ENCODE measurements around the gene DDRGK1. TPM values are rescaled to one million over a fixed set of nuclear protein-coding genes. Genes with fewer than 3 reads are reported as not detected.
"Not testable (repeated sequence)": the region's sequence is repeated elsewhere in the genome, so short reads cannot be mapped to it uniquely, and the experiment has no call there.

Gene DDRGK1
- total and polyA plus RNA-seq, 4 donors, result 16.8 to 72.4 (median 48.5) TPM

GRCh38 chr20:3188823-3189413, 15.6 kb downstream of the DDRGK1 start:
- no peak for DNase-seq (ENCODE audit: low spot score)
- Histone ChIP-seq H3K9ac (ENCODE audit: low read depth in 1 of 2, low read length in 2 of 2) (no peak overlapping the region), H3K4me3 (ENCODE audit: low read depth in 1 of 3, low read length in 3 of 3) (no peak overlapping the region), H3K27ac (ENCODE audit: low read depth in 1 of 2, low read length in 2 of 2) (no peak overlapping the region), H3K9me3 (ENCODE audit: control insufficient read depth in 4 of 4, low read length in 3 of 4) (no peaks in the 10 kb centered on the region), H3K36me3 (ENCODE audit: control insufficient read depth in 4 of 4, insufficient read depth in 3 of 4, low read depth in 1 of 4, low read length in 3 of 4) (peaks cover 5 to 44% (median 20%) of the 10 kb centered on the region in 4 donors), H3K27me3 (ENCODE audit: control insufficient read depth in 4 of 4, insufficient read depth in 4 of 4, low read length in 3 of 4) (no peaks in the 10 kb centered on the region), H3K4me1 (ENCODE audit: control insufficient read depth in 4 of 4, insufficient read depth in 4 of 4, low read length in 3 of 4) (no peaks in the 10 kb centered on the region)
- TF ChIP-seq, protein P1, sequence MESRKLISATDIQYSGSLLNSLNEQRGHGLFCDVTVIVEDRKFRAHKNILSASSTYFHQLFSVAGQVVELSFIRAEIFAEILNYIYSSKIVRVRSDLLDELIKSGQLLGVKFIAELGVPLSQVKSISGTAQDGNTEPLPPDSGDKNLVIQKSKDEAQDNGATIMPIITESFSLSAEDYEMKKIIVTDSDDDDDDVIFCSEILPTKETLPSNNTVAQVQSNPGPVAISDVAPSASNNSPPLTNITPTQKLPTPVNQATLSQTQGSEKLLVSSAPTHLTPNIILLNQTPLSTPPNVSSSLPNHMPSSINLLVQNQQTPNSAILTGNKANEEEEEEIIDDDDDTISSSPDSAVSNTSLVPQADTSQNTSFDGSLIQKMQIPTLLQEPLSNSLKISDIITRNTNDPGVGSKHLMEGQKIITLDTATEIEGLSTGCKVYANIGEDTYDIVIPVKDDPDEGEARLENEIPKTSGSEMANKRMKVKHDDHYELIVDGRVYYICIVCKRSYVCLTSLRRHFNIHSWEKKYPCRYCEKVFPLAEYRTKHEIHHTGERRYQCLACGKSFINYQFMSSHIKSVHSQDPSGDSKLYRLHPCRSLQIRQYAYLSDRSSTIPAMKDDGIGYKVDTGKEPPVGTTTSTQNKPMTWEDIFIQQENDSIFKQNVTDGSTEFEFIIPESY (IDR thresholded peaks at IDR 0.05), result no peak
- TF ChIP-seq RXRA (IDR thresholded peaks at IDR 0.05) (no peak), SP1 (IDR thresholded peaks at IDR 0.05) (no peak), FOXA1 (IDR thresholded peaks at IDR 0.05) (no peak), MAX (IDR thresholded peaks at IDR 0.05) (no peak), RAD21 (IDR thresholded peaks at IDR 0.05) (no peak), GABPA (IDR thresholded peaks at IDR 0.05 in 1 of 2, conservative IDR thresholded peaks at IDR 0.05 in 1 of 2) (no peak), YY1 (IDR thresholded peaks at IDR 0.05) (no peak), HNF4G (IDR thresholded peaks at IDR 0.05) (no peak), CTCF (IDR thresholded peaks at IDR 0.05; ENCODE audit: low read depth, low read length, missing input control) (no peak)
- TF ChIP-seq, protein P2, sequence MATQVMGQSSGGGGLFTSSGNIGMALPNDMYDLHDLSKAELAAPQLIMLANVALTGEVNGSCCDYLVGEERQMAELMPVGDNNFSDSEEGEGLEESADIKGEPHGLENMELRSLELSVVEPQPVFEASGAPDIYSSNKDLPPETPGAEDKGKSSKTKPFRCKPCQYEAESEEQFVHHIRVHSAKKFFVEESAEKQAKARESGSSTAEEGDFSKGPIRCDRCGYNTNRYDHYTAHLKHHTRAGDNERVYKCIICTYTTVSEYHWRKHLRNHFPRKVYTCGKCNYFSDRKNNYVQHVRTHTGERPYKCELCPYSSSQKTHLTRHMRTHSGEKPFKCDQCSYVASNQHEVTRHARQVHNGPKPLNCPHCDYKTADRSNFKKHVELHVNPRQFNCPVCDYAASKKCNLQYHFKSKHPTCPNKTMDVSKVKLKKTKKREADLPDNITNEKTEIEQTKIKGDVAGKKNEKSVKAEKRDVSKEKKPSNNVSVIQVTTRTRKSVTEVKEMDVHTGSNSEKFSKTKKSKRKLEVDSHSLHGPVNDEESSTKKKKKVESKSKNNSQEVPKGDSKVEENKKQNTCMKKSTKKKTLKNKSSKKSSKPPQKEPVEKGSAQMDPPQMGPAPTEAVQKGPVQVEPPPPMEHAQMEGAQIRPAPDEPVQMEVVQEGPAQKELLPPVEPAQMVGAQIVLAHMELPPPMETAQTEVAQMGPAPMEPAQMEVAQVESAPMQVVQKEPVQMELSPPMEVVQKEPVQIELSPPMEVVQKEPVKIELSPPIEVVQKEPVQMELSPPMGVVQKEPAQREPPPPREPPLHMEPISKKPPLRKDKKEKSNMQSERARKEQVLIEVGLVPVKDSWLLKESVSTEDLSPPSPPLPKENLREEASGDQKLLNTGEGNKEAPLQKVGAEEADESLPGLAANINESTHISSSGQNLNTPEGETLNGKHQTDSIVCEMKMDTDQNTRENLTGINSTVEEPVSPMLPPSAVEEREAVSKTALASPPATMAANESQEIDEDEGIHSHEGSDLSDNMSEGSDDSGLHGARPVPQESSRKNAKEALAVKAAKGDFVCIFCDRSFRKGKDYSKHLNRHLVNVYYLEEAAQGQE (IDR thresholded peaks at IDR 0.05), result no peak
- WGBS, result 91% methylated on average over 3 of the region's 3 CpGs

GRCh38 chr20:3187861-3188260, 16.6 kb downstream of the DDRGK1 start:
- H3K4me1 ChIP-seq (ENCODE audit: control insufficient read depth in 4 of 4, insufficient read depth in 4 of 4, low read length in 3 of 4); H3K9me3 ChIP-seq (ENCODE audit: control insufficient read depth in 4 of 4, low read length in 3 of 4); H3K27ac ChIP-seq (ENCODE audit: low read depth in 1 of 2, low read length in 2 of 2); H3K27me3 ChIP-seq (ENCODE audit: control insufficient read depth in 4 of 4, insufficient read depth in 4 of 4, low read length in 3 of 4); DNase-seq (ENCODE audit: low spot score); H3K9ac ChIP-seq (ENCODE audit: low read depth in 1 of 2, low read length in 2 of 2); H3K4me3 ChIP-seq (ENCODE audit: low read depth in 1 of 3, low read length in 3 of 3): not testable (repeated sequence)
- WGBS, result 96% methylated on average over 9 of the region's 9 CpGs
- H3K36me3 ChIP-seq (ENCODE audit: control insufficient read depth in 4 of 4, insufficient read depth in 3 of 4, low read depth in 1 of 4, low read length in 3 of 4), result peaks cover 3 to 36% (median 18%) of the 10 kb centered on the region in 4 donors

All from liver (tissue), 9 donors.